Measurements from ENCODE around the gene ADAMTS1. TPM values are rescaled to one million over a fixed set of nuclear protein-coding genes. Genes with fewer than 3 reads are reported as not detected.

ADAMTS1 gene
- total and polyA plus RNA-seq, 8 donors, result 12.2 to 268 (median 49.6) TPM

DNA sequence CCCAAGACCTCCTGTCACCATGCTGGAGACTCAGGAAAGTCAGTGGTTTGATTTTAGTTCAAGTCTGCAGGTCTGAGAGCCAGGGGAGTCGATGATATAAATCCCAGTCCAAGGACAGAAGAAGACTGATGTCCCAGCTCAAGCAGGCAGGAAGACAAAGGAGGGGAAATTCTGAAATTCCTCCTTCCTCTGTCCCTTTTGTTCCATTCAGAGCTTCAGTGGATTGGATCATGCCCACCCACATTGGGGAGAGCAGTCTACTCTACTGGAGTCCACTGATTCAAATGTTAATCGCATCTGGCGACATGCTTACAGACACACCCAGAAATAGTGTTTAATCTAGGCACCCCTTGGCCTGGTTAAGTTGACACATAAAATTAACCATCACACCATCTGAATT, 7.2 kb upstream of the ADAMTS1 start:
- Histone ChIP-seq H3K27ac (no peak overlapping the region), H3K4me1 (peaks cover 0 to 7% (median 3%) of the 10 kb centered on the region in 4 donors), H3K4me3 (no peak overlapping the region), H3K9me3 (no peaks in the 10 kb centered on the region), H3K27me3 (peaks cover 0 to 3% (median 0%) of the 10 kb centered on the region in 3 donors), H3K36me3 (no peaks in the 10 kb centered on the region)
- DNase-seq, result no peak
- WGBS, 5 donors, result 75 to 89% (median 77%) methylated on average over 3 of the region's 3 CpGs
- intact Hi-C loops (cut with DNase I; ENCODE audit: low total_unique reads), result loop anchor here (5.0 to 10.0 kb wide), 4 partner anchors 845 to 1892 kb away; no protein-coding TSS in a partner anchor
- TF ChIP-seq, protein P1, sequence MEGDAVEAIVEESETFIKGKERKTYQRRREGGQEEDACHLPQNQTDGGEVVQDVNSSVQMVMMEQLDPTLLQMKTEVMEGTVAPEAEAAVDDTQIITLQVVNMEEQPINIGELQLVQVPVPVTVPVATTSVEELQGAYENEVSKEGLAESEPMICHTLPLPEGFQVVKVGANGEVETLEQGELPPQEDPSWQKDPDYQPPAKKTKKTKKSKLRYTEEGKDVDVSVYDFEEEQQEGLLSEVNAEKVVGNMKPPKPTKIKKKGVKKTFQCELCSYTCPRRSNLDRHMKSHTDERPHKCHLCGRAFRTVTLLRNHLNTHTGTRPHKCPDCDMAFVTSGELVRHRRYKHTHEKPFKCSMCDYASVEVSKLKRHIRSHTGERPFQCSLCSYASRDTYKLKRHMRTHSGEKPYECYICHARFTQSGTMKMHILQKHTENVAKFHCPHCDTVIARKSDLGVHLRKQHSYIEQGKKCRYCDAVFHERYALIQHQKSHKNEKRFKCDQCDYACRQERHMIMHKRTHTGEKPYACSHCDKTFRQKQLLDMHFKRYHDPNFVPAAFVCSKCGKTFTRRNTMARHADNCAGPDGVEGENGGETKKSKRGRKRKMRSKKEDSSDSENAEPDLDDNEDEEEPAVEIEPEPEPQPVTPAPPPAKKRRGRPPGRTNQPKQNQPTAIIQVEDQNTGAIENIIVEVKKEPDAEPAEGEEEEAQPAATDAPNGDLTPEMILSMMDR (IDR thresholded peaks at IDR 0.05), result no peak
- TF ChIP-seq POLR2A (IDR thresholded peaks at IDR 0.05) (no peak), EP300 (IDR thresholded peaks at IDR 0.05) (no peak), POLR2AphosphoS5 (IDR thresholded peaks at IDR 0.05) (no peak)

DNA sequence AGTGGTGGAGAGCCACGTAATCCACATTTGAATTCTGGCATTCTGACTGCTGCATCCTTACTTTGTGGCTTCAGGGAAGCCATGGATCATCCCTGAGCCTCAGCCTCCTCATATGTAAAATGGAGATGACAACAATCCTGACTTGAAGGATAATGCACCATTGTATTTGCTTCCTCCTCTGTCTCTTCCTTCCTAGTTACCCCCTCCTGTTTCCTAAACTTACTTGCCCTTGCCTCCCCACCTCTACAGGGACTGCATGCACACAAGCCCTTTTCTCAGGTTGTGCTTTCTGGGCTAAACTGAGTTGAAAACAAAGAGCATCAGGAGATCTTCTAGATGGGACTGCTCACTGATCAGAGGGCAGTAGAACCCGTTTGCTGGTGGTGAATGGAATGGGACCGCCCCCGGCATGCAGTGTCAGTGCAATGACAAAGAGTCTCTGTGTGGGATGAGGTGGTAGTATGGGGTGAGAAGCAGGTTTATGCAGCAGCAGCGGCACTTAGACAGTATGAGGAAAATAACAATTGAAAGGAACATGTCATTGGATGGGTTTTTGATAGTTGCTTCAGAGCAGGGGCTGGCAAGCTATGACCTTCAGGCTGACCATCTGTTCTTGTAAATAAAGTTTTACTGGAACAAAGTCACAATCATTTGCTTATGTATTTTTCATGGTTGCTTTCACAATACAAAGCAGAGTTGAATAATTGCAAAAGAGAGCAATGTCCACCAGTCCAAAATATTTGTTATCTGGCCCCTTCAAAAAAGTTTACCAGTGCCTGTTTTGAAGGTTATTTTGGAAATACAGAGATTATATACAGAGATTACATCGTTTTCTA, 6.1 kb upstream of the ADAMTS1 start:
- intact Hi-C loops (cut with DNase I; ENCODE audit: low total_unique reads), result loop anchor here (5.0 to 10.0 kb wide), 4 partner anchors 846 to 1893 kb away; no protein-coding TSS in a partner anchor
- TF ChIP-seq POLR2A (IDR thresholded peaks at IDR 0.05) (no peak), EP300 (IDR thresholded peaks at IDR 0.05) (no peak)
- H3K4me3 ChIP-seq, result no peak overlapping the region
- no peaks in the 10 kb centered on the region for H3K9me3 ChIP-seq
- DNase-seq, result no peak
- H3K27me3 ChIP-seq, result peaks cover 0 to 14% (median 4%) of the 10 kb centered on the region in 3 donors
- no peaks in the 10 kb centered on the region for H3K36me3 ChIP-seq
- peaks cover 0 to 18% (median 8%) of the 10 kb centered on the region in 4 donors for H3K4me1 ChIP-seq
- WGBS, 5 donors, result 75 to 81% (median 77%) methylated on average over 6 of the region's 6 CpGs
- no peak overlapping the region for H3K27ac ChIP-seq

DNA sequence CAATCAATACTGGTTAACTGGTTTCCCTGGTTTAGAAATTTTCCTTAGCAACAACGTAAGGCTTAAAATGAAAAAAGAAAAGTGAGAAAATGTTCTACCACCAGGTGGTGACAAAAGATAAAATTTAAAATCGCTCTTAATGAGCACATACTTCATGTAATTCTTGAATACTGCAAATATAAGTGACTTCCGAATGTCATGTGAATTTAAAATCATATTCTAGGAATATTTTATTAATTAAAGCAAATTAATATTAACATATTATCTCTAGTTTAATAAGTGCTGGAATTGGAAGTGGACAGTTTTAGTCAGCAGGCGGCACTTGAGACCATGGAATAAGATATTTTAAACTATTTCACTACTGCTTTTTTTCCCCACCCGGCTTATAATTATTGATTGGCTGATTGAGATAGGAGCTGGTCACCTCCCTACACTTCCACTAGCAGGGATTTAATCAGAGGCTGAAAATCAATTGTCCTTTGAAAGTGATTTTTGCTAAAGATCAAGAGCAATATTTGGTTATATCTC, 5.0 kb upstream of the ADAMTS1 start:
- DNase-seq, result peak in 1 of 2 donors; percentile 76
- peaks cover 0 to 29% (median 20%) of the 10 kb centered on the region in 4 donors for H3K4me1 ChIP-seq
- H3K4me3 ChIP-seq, result no peak overlapping the region
- intact Hi-C loops (cut with DNase I; ENCODE audit: low total_unique reads), result loop anchor here (5.0 to 10.0 kb wide), 4 partner anchors 847 to 1895 kb away; no protein-coding TSS in a partner anchor
- TF ChIP-seq EP300 (IDR thresholded peaks at IDR 0.05) (no peak), POLR2AphosphoS5 (IDR thresholded peaks at IDR 0.05) (no peak), POLR2A (IDR thresholded peaks at IDR 0.05) (no peak)
- TF ChIP-seq, protein P1 (IDR thresholded peaks at IDR 0.05), result peak in 4 of 7 experiments; percentile 48 to 69 (median 63)
- peaks cover 0 to 25% (median 15%) of the 10 kb centered on the region in 3 donors for H3K27me3 ChIP-seq
- WGBS, 5 donors, result 14 to 20% (median 17%) methylated on average over 5 of the region's 5 CpGs
- H3K27ac ChIP-seq, result no peak overlapping the region
- H3K36me3 ChIP-seq, result no peaks in the 10 kb centered on the region
- no peaks in the 10 kb centered on the region for H3K9me3 ChIP-seq

DNA sequence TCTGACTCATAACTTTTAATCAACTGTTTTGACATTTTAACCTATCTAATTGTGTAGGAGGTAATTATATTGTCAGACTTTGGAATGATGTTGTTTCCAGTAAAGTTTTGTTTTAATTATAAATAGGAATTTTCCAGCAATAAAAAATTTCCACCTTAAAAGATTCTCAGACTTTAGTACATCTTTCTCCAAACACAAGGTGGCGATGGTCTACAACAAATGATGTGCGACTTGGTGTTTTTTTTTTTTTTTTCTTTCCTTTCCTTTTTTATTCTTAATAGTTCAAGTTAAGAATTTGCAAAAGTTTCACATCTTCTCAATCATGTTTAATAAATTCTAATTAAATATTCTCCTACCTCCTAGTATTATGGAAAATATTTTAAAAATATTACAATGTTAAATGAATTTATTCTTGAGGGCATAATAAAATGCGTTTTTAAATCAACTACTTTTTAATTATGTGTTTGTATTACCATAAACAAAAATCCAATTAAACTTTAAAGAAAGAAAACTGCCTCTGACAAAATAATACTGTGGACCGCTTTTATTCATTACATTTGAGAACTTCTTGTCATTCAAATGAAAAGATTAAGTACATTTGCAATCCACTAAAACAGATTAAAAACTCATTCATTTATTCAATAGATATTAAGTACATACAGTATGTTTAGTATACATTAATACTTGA, 4.4 kb upstream of the ADAMTS1 start:
- 10 to 16% (median 12%) methylated on average over 4 of the region's 4 CpGs for WGBS, 5 donors
- peak overlapping the region in 1 of 5 donors; percentile 10 for H3K27ac ChIP-seq
- H3K27me3 ChIP-seq, result peaks cover 0 to 31% (median 21%) of the 10 kb centered on the region in 3 donors
- peaks cover 0 to 35% (median 26%) of the 10 kb centered on the region in 4 donors for H3K4me1 ChIP-seq
- intact Hi-C loops (cut with DNase I; ENCODE audit: low total_unique reads), result loop anchor here (5.0 to 10.0 kb wide), 4 partner anchors 848 to 1895 kb away; no protein-coding TSS in a partner anchor
- no peak overlapping the region for H3K4me3 ChIP-seq
- TF ChIP-seq, protein P1 (IDR thresholded peaks at IDR 0.05), result peak in 5 of 7 experiments; percentile 21 to 51 (median 31)
- TF ChIP-seq POLR2AphosphoS5 (IDR thresholded peaks at IDR 0.05), result no peak
- no peaks in the 10 kb centered on the region for H3K36me3 ChIP-seq
- H3K9me3 ChIP-seq, result no peaks in the 10 kb centered on the region
- peak in 1 of 2 donors; percentile 85 for DNase-seq

Data from stomach (tissue), 9 donors.